Testis (tissue), 3 donors: ENCODE data around the gene P2RY6. TPM values are rescaled to one million over a fixed set of nuclear protein-coding genes. Genes with fewer than 3 reads are reported as not detected.
"Not testable (repeated sequence)": the region's sequence is repeated elsewhere in the genome, so short reads cannot be mapped to it uniquely, and the experiment has no call there.

ENCODE experiments used
- DNase-seq: peaks from one replicate; pipeline ENCODE4 v3.0.0-alpha.2; 2019
- H3K27ac ChIP-seq, 2 donors: fragments of 200-600 bp; sonication (generic); one replicate each; pipeline ENCODE4 v1.5.1; 2019
- H3K27me3 ChIP-seq: fragments of 200-600 bp; sonication (generic); one replicate; pipeline ENCODE4 v1.5.1; 2019
- H3K36me3 ChIP-seq: fragments of 200-600 bp; sonication (generic); one replicate; pipeline ENCODE4 v1.5.1; 2017; ENCODE audit warnings: low read depth; ENCODE audit errors: missing control alignments
- H3K4me1 ChIP-seq: fragments of 200-600 bp; sonication (generic); one replicate; pipeline ENCODE4 v1.5.1; 2019
- H3K4me3 ChIP-seq, 2 donors: fragments of 200-600 bp; sonication (generic); one replicate each; pipeline ENCODE4 v1.5.1; 2017 to 2019
- H3K9me3 ChIP-seq: fragments of 200-600 bp; sonication (generic); one replicate; pipeline ENCODE4 v1.5.1; 2017
- CTCF ChIP-seq, 3 experiments: fragments of 450-650 bp in 2 of 3; fragments of 200-600 bp in 1 of 3; sonication (generic) in 1 of 3; IDR thresholded peaks; one replicate each; pipeline ENCODE4 v1.5.1; 2016 to 2019; ENCODE audit warnings: antibody characterized with exemption in 3 of 3, mild to moderate bottlenecking in 2 of 3, moderate library complexity in 1 of 3
- POLR2A ChIP-seq: fragments of 450-650 bp; IDR thresholded peaks from one replicate; pipeline ENCODE4 v1.6.1; 2017; ENCODE audit warnings: antibody characterized with exemption, mild to moderate bottlenecking, moderate library complexity
- WGBS, 2 donors: methylation state at CpG; one replicate each; pipeline ENCODE4 v1.1.5; 2018; 5-methylcytosine and 5-hydroxymethylcytosine counted together
- intact Hi-C: fragments of 100-400 bp; cut with DNase I; formaldehyde crosslinking; loops from one replicate; pipeline ENCODE4 v1.15.1; 2023; ENCODE audit warnings: low total_unique reads
- polyA plus RNA-seq: library from polyadenylated mRNA; stranded (reverse); fragments of 350-450 nt; fragmentation: Illumina TruSeq; extraction: RNeasy Lipid Tissue Mini Kit (QIAGEN cat#74804); gene quantifications from one replicate; pipeline ENCODE4 v1.2.3, GENCODE V29; 2014; ENCODE audit warnings: low read depth, low replicate concordance; ENCODE audit not compliant: insufficient read depth
- total RNA-seq, 2 donors: library from RNA; depleted of rRNA; stranded (reverse); fragments of >200 nt; gene quantifications; one replicate each; pipeline ENCODE4 v1.2.3, GENCODE V29; 2016

The P2RY6 gene
- total and polyA plus RNA-seq, 3 donors from 2014 or later: 0.25 to 2.7 (median 0.47) TPM

DNA sequence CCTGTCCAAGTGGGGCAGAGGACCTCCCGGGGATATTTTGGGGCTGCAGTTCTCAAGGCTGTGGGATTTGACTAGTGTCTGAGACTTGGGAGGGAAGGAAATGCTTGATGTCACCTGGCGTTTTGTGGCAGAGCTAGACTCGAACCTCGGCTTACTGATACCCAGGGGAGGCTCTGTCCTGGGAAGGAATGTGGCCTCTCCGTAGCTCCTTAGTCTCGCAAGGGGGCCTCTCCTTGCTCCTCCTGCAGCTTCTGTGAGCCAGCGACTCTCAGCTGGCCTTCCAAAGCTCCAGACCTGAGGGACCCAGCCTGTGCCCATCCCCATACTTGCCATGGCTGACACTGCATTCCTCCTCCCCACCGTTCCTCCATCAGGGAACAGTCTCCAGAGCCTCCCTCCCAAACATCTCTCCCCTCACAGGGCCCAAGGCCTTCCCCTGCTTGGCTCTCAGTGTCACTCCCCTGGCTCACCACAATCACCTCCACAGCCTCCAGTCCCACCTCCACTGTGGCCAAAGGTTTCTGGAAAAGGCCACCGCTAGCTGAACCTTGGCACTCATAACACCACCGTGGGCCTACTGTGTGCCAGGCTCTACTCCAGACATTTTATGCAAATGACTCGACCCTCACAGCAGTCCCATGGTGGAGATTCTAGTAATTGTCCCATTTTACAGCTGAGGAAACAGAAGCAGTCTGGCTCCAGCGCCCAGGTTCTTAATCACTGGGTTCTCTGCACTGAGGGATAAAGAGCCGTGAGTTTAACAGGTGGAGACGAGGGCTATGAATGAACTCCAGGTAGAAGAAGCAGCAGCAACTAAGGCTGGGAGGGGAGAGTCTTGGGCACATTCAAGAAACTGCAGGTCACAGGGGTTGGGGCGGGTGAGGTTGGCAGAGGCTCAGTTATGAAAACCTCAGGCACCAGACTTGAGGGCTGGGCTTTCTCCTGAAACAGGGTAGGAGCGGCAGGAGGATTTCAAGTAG lies 42.0 kb upstream of the P2RY6 start:
- 78 to 81% methylated on average over 11 to 16 of the region's 16 CpGs for WGBS, 2 donors
- Histone ChIP-seq H3K27ac (no peak overlapping the region), H3K9me3 (no peaks in the 10 kb centered on the region), H3K4me3 (no peak overlapping the region), H3K4me1 (no peaks in the 10 kb centered on the region), H3K27me3 (no peaks in the 10 kb centered on the region), H3K36me3 (no peaks in the 10 kb centered on the region)
- DNase-seq: no peak
- TF ChIP-seq CTCF (IDR thresholded peaks at IDR 0.05): no peak
- TF ChIP-seq POLR2A: no peak
- intact Hi-C loops: no loop called here

- no peak for DNase-seq
Measured at GRCh38 chr11:73230931-73231330, 41.2 kb upstream of the P2RY6 start.

GRCh38 chr11:73232487-73232886 lies 39.7 kb upstream of the P2RY6 start:
- H3K4me3 ChIP-seq, H3K36me3 ChIP-seq, H3K27me3 ChIP-seq, H3K4me1 ChIP-seq, intact Hi-C loops, H3K27ac ChIP-seq, H3K9me3 ChIP-seq, DNase-seq: not testable (repeated sequence)
- 93 to 98% methylated on average over 7 of the region's 7 CpGs for WGBS, 2 donors

More at GRCh38 chr11:73230931-73231330, 41.2 kb upstream of the P2RY6 start:
- 95% methylated on average over 7 of the region's 7 CpGs for WGBS, 2 donors
- Histone ChIP-seq H3K4me3 (no peak overlapping the region), H3K27ac (no peak overlapping the region), H3K4me1 (no peaks in the 10 kb centered on the region), H3K27me3 (no peaks in the 10 kb centered on the region), H3K9me3 (no peaks in the 10 kb centered on the region), H3K36me3 (no peaks in the 10 kb centered on the region)
- intact Hi-C loops: no loop called here
- TF ChIP-seq CTCF (IDR thresholded peaks at IDR 0.05): no peak
- TF ChIP-seq POLR2A: no peak

DNA sequence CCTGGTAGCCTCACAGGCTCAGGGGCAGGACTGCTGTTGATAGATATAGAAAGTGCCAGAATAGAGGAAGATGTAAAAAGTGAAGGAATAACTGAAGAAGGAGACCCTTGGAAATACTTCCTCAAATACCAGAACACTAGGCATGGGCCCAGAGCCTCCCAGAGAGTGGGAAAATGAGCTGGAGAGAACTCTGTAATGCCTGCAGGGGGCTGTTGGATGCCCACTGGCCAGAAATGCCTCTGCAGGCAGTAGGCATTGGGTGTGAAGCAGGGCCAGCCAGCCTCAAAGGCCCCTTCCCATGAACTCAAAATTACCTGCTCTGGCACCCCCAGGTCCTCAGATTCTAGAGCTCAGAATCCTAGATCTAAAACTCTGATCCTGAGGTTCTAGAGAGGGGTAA lies 38.9 kb upstream of the P2RY6 start:
- no peak for TF ChIP-seq POLR2A
- no peak for TF ChIP-seq CTCF (IDR thresholded peaks at IDR 0.05)
- no peak for DNase-seq
- no peaks in the 10 kb centered on the region for H3K9me3 ChIP-seq
- no peak overlapping the region for H3K27ac ChIP-seq
- no peak overlapping the region for H3K4me3 ChIP-seq
- no peaks in the 10 kb centered on the region for H3K27me3 ChIP-seq
- no peaks in the 10 kb centered on the region for H3K36me3 ChIP-seq
- intact Hi-C loops: no loop called here
- H3K4me1 ChIP-seq: no peaks in the 10 kb centered on the region

DNA sequence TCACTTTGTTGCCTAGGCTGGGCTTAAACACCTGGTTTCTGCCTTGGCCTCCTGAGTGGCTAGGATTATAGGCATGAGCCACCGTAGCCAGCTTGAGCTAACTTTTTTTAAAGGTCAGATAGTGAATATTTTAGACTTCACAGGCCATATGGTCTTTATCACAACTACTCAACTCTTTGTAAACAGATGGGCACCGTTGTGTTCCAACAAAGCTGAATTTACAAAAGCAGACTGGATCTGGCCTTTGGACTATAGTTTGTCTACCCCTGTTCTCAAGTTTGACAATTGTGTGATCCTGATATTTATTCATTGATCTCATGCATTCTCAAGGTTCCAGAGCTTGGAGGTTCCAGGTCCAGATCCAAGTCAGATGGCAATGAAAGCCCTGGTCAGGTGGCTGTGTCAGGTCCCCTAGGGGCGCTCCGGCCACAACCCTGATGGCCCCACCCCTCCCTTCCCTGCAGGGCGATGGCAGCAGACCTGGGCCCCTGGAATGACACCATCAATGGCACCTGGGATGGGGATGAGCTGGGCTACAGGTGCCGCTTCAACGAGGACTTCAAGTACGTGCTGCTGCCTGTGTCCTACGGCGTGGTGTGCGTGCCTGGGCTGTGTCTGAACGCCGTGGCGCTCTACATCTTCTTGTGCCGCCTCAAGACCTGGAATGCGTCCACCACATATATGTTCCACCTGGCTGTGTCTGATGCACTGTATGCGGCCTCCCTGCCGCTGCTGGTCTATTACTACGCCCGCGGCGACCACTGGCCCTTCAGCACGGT lies 38.3 kb upstream of the P2RY6 start:
- 61 to 87% methylated on average over 22 to 23 of the region's 23 CpGs for WGBS, 2 donors
- Histone ChIP-seq H3K4me1 (no peaks in the 10 kb centered on the region), H3K9me3 (no peaks in the 10 kb centered on the region), H3K36me3 (no peaks in the 10 kb centered on the region), H3K27ac (no peak overlapping the region), H3K27me3 (no peaks in the 10 kb centered on the region), H3K4me3 (no peak overlapping the region)
- no peak for DNase-seq
- TF ChIP-seq CTCF (IDR thresholded peaks at IDR 0.05): no peak
- TF ChIP-seq POLR2A: no peak
- intact Hi-C loops: no loop called here
